Cardiac septum (tissue), 1 donor: ENCODE results near the gene LOXL1. TPM values are rescaled to one million over a fixed set of nuclear protein-coding genes. Genes with fewer than 3 reads are reported as not detected.
"Not testable (repeated sequence)": the region's sequence is repeated elsewhere in the genome, so short reads cannot be mapped to it uniquely, and the experiment has no call there.

Experiments
- DNase-seq: peaks from one replicate; pipeline ENCODE4 v3.0.0-alpha.2; 2020; ENCODE audit warnings: low spot score
- intact Hi-C: fragments of 100-400 bp; cut with DNase I; formaldehyde crosslinking; loops from one replicate; pipeline ENCODE4 v1.14.0; 2022
- total RNA-seq: library from RNA; stranded (reverse); fragmentation: NEBNext Ultra II Directional; extraction: Animal tissue kit (Norgen Biotek cat#: 25700); gene quantifications from one replicate; pipeline ENCODE4 v1.2.1, GENCODE V29; 2021
- donor health status: DM: no; HTN: no; CAD: no.

The LOXL1 gene
- total RNA-seq, 1 donor from 2014 or later = 29.1 TPM

- no peak for DNase-seq
- intact Hi-C loops = no loop called here
Measured at GRCh38 chr15:73934281-73934680, 8.0 kb downstream of the LOXL1 start.

GRCh38 chr15:73935547-73935946 lies 9.3 kb downstream of the LOXL1 start:
- no peak for DNase-seq
- intact Hi-C loops = no loop called here

- intact Hi-C loops = no loop called here
- DNase-seq = no peak
Measured at GRCh38 chr15:73936181-73936580, 9.9 kb downstream of the LOXL1 start.

GRCh38 chr15:73936588-73937290 lies 10.5 kb downstream of the LOXL1 start:
- no peak for DNase-seq

GRCh38 chr15:73937296-73937695 lies 11.0 kb downstream of the LOXL1 start:
- DNase-seq = no peak
- intact Hi-C loops = no loop called here

More at GRCh38 chr15:73936588-73937290, 10.5 kb downstream of the LOXL1 start:
- intact Hi-C loops = no loop called here

GRCh38 chr15:73937726-73938125 lies 11.5 kb downstream of the LOXL1 start:
- intact Hi-C loops = no loop called here
- DNase-seq = no peak

- intact Hi-C loops, DNase-seq: not testable (repeated sequence)
Measured at GRCh38 chr15:73938516-73938915, 12.3 kb downstream of the LOXL1 start.

GRCh38 chr15:73939138-73939537 lies 12.9 kb downstream of the LOXL1 start:
- DNase-seq = no peak
- intact Hi-C loops = no loop called here

- DNase-seq = no peak
- intact Hi-C loops = no loop called here
Measured at GRCh38 chr15:73940061-73940981, 14.1 kb downstream of the LOXL1 start.

GRCh38 chr15:73941044-73941443 lies 14.8 kb downstream of the LOXL1 start:
- no peak for DNase-seq

GRCh38 chr15:73941449-73941848 lies 15.2 kb downstream of the LOXL1 start:
- no peak for DNase-seq
- intact Hi-C loops = no loop called here

More at GRCh38 chr15:73941044-73941443, 14.8 kb downstream of the LOXL1 start:
- intact Hi-C loops = no loop called here

- intact Hi-C loops = no loop called here
- no peak for DNase-seq
Measured at GRCh38 chr15:73941871-73942635, 15.8 kb downstream of the LOXL1 start.

- intact Hi-C loops = no loop called here
- no peak for DNase-seq
Measured at GRCh38 chr15:73942751-73943270, 16.5 kb downstream of the LOXL1 start.

- DNase-seq = no peak
- intact Hi-C loops = no loop called here
Measured at GRCh38 chr15:73944161-73945129, 18.2 kb downstream of the LOXL1 start.

GRCh38 chr15:73945130-73945508 lies 18.9 kb downstream of the LOXL1 start:
- DNase-seq = no peak
- intact Hi-C loops = no loop called here

GRCh38 chr15:73946046-73946721 lies 19.9 kb downstream of the LOXL1 start:
- DNase-seq = no peak
- intact Hi-C loops = no loop called here

- intact Hi-C loops = no loop called here
- DNase-seq = no peak
Measured at GRCh38 chr15:73946795-73947370, 20.6 kb downstream of the LOXL1 start.

GRCh38 chr15:73947651-73948050 lies 21.4 kb downstream of the LOXL1 start:
- intact Hi-C loops = no loop called here
- no peak for DNase-seq
